Measurements from ENCODE around the gene TTC7B. TPM values are rescaled to one million over a fixed set of nuclear protein-coding genes. Genes with fewer than 3 reads are reported as not detected.

Gene TTC7B
- total and polyA plus RNA-seq, 2 of the 8 experiments (the other 6 are each of a cell fraction or from before 2014, with no cell fraction given), result 23.7 to 34.0 TPM

DNA sequence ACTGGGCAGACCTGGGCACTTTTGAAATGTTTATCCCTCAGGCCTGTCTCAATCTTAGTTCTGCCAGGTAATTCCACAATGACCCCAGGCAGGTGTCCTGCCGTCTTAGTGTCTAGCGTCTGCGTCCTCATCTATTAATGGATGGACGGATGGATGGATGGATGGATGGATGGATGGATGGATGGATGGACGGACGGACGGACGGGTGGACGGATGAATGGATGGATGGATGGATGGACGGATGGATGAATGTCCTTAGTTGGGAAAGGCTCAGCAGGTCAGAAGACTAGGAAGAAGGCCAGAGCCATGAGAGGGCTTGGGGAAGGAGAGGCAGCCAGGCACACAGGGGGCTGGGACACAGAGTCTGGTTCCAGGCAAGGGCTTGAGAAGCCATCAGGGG lies 278.1 kb downstream of the TTC7B start:
- Histone ChIP-seq H2AK5ac (ENCODE audit: low read depth, low read length) (no peak overlapping the region), H3K9ac (replicated peaks in 1 of 4; ENCODE audit: extremely low read depth in 1 of 4, low read depth in 3 of 4, low read length in 3 of 4) (no peak overlapping the region), H2BK15ac (ENCODE audit: low read length) (no peak overlapping the region), H3K9me3 (ENCODE audit: insufficient read depth in 2 of 2, low read depth in 1 of 2, low read length in 1 of 2) (no peaks in the 10 kb centered on the region), H3K4me2 (ENCODE audit: insufficient read depth in 1 of 2, low read depth in 2 of 2, low read length in 2 of 2) (no peak overlapping the region), H3K4me1 (replicated peaks in 1 of 4; ENCODE audit: control insufficient read depth in 3 of 4, insufficient read depth in 4 of 4, low read length in 3 of 4) (peaks cover 0 to 8% (median 1%) of the 10 kb centered on the region in 4 experiments; a peak in 4 of 7 replicates), H3K14ac (ENCODE audit: insufficient read length) (no peak overlapping the region), H3K23ac (ENCODE audit: insufficient read length) (no peak overlapping the region), H4K8ac (ENCODE audit: extremely low read depth, insufficient read depth, low read length) (no peak overlapping the region; the same call in 1 of the 2 replicates), H2AFZ (ENCODE audit: low read length) (no peak overlapping the region), H2BK20ac (ENCODE audit: low read length) (no peak overlapping the region), H2BK5ac (ENCODE audit: low read depth, low read length) (no peak overlapping the region), H3K4ac (replicated peaks; ENCODE audit: insufficient read length, low read depth, low read length) (no peak overlapping the region), H4K5ac (ENCODE audit: insufficient read length, low read depth, low read length) (no peak overlapping the region), H4K91ac (replicated peaks; ENCODE audit: insufficient read length, low read length) (no peak overlapping the region), H2BK120ac (replicated peaks; ENCODE audit: low read depth, low read length) (no peak overlapping the region), H4K20me1 (replicated peaks in 1 of 2; ENCODE audit: control insufficient read depth in 1 of 2, insufficient read depth in 2 of 2, low read length in 2 of 2) (no peaks in the 10 kb centered on the region), H3K79me2 (ENCODE audit: control insufficient read depth in 1 of 2, insufficient read depth in 2 of 2, low read length in 2 of 2) (no peaks in the 10 kb centered on the region), H3K36me3 (ENCODE audit: control insufficient read depth in 2 of 4, insufficient read depth in 4 of 4, low read length in 3 of 4) (no peaks in the 10 kb centered on the region), H3K79me1 (ENCODE audit: low read depth, low read length) (no peaks in the 10 kb centered on the region; the same call in 1 of the 2 replicates), H3K4me3 (ENCODE audit: extremely low read depth in 1 of 4, insufficient read depth in 2 of 4, low read depth in 3 of 4, low read length in 4 of 4) (no peak overlapping the region), H2BK12ac (ENCODE audit: low read depth, low read length) (no peak overlapping the region), H3K56ac (replicated peaks; ENCODE audit: insufficient read length, low read depth, low read length) (no peak overlapping the region), H3K27ac (ENCODE audit: low read depth, low read length) (no peak overlapping the region), H3K23me2 (ENCODE audit: low read depth, low read length) (peaks cover 2% of the 10 kb centered on the region; the same call in 1 of the 2 replicates), H3K18ac (ENCODE audit: extremely low read depth, low read length) (no peak overlapping the region), H3K27me3 (replicated peaks in 1 of 4; ENCODE audit: control insufficient read depth in 3 of 4, extremely low read depth in 1 of 4, insufficient read depth in 3 of 4, low read length in 3 of 4) (no peaks in the 10 kb centered on the region)
- ChIA-PET CTCF (ENCODE audit: partially characterized antibody) (no interaction called here), POLR2A (ENCODE audit: partially characterized antibody) (no interaction called here)
- FAIRE-seq (no peak), DNase-seq (ENCODE audit: low read depth in 1 of 2, low spot score in 2 of 2) (no peak)
- 73% methylated on average over 10 of the region's 10 CpGs; no CpG with 5 or more reads in 1 of the 2 experiments for WGBS, 2 experiments (ENCODE audit: extremely low coverage in 1 of 2, insufficient coverage in 1 of 2, insufficient read length in 1 of 2, insufficient replicate concordance in 2 of 2, low coverage in 1 of 2, low lambda C conversion rate in 2 of 2, missing lambda C conversion rate in 1 of 2)
- TF ChIP-seq SP4 (IDR thresholded peaks at IDR 0.05; ENCODE audit: low read length) (no peak), TCF12 (IDR thresholded peaks at IDR 0.05; ENCODE audit: low read depth, low read length) (no peak), EZH2 (IDR thresholded peaks at IDR 0.05; ENCODE audit: low read depth, low read length, severe bottlenecking) (no peak), CBX8 (IDR thresholded peaks at IDR 0.05; ENCODE audit: borderline replicate concordance, low read depth, low read length) (no peak), TBP (IDR thresholded peaks at IDR 0.05; ENCODE audit: low read depth, low read length) (no peak), TEAD4 (IDR thresholded peaks at IDR 0.05; ENCODE audit: low read depth, low read length) (no peak), ATF3 (IDR thresholded peaks at IDR 0.05; ENCODE audit: insufficient read depth, low read depth, low read length) (no peak), HDAC2 (IDR thresholded peaks at IDR 0.05; ENCODE audit: borderline replicate concordance in 1 of 2, low read depth in 2 of 2, low read length in 2 of 2) (no peak), SP2 (IDR thresholded peaks at IDR 0.05; ENCODE audit: low read length) (no peak), E2F6 (IDR thresholded peaks at IDR 0.05) (no peak)
- TF ChIP-seq, protein P1, sequence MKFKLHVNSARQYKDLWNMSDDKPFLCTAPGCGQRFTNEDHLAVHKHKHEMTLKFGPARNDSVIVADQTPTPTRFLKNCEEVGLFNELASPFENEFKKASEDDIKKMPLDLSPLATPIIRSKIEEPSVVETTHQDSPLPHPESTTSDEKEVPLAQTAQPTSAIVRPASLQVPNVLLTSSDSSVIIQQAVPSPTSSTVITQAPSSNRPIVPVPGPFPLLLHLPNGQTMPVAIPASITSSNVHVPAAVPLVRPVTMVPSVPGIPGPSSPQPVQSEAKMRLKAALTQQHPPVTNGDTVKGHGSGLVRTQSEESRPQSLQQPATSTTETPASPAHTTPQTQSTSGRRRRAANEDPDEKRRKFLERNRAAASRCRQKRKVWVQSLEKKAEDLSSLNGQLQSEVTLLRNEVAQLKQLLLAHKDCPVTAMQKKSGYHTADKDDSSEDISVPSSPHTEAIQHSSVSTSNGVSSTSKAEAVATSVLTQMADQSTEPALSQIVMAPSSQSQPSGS (IDR thresholded peaks at IDR 0.05; ENCODE audit: low read length), result no peak
